Loucy (cell line): ENCODE measurements around the gene MAPK14.

ENCODE experiments used
- H2AFZ ChIP-seq: fragments of 200-600 bp; sonication (generic); 2 replicates; pipeline ENCODE4 v1.6.0; 2016; ENCODE audit warnings: antibody characterized with exemption, mild to moderate bottlenecking, low read length, moderate library complexity
- H3F3A ChIP-seq: fragments of 200-600 bp; 2 replicates; pipeline ENCODE4 v1.6.0; 2016; ENCODE audit warnings: antibody characterized with exemption, low read depth, mild to moderate bottlenecking
- H3K27me3 ChIP-seq: fragments of 200-600 bp; sonication (generic); 2 replicates; pipeline ENCODE4 v1.6.1; 2014; ENCODE audit warnings: low read length, mild to moderate bottlenecking; ENCODE audit not compliant: insufficient read depth, poor library complexity, severe bottlenecking
- H3K36me3 ChIP-seq: fragments of 200-600 bp; sonication (generic); 2 replicates; pipeline ENCODE4 v1.6.1; 2016; ENCODE audit warnings: low read length; ENCODE audit not compliant: insufficient read depth
- H3K4me1 ChIP-seq: fragments of 200-600 bp; sonication (generic); 2 replicates; pipeline ENCODE4 v1.5.1; 2014; ENCODE audit warnings: low read length, mild to moderate bottlenecking; ENCODE audit not compliant: insufficient read depth, poor library complexity, severe bottlenecking
- H3K4me2 ChIP-seq: fragments of 200-600 bp; sonication (generic); 2 replicates; pipeline ENCODE4 v1.6.0; 2014; ENCODE audit warnings: antibody characterized with exemption, low read length, low read depth, mild to moderate bottlenecking; ENCODE audit not compliant: poor library complexity, severe bottlenecking
- H3K4me3 ChIP-seq: fragments of 200-600 bp; sonication (generic); 2 replicates; pipeline ENCODE4 v1.5.1; 2014; ENCODE audit warnings: low read length, mild to moderate bottlenecking, mixed read lengths; ENCODE audit not compliant: poor library complexity, severe bottlenecking
- H3K79me2 ChIP-seq: fragments of 200-600 bp; sonication (generic); 2 replicates; pipeline ENCODE4 v1.6.1; 2014; ENCODE audit warnings: low read length; ENCODE audit not compliant: insufficient read depth
- H3K9ac ChIP-seq: fragments of 200-600 bp; sonication (generic); 2 replicates; pipeline ENCODE4 v1.6.0; 2014; ENCODE audit warnings: mild to moderate bottlenecking, low read depth, low read length, moderate library complexity; ENCODE audit not compliant: poor library complexity, severe bottlenecking
- H3K9me2 ChIP-seq: fragments of 200-600 bp; sonication (generic); replicated peaks from 2 replicates; pipeline ENCODE4 v1.6.1; 2016; ENCODE audit warnings: low read depth, low read length, mixed read lengths
- H3K9me3 ChIP-seq: fragments of 200-600 bp; sonication (generic); 2 replicates; pipeline ENCODE4 v1.6.1; 2014; ENCODE audit warnings: mild to moderate bottlenecking, antibody characterized with exemption, low read length, low read depth; ENCODE audit not compliant: insufficient read depth
- H4K20me1 ChIP-seq: fragments of 200-600 bp; sonication (generic); 2 replicates; pipeline ENCODE4 v1.6.0; 2014; ENCODE audit warnings: antibody characterized with exemption, low read length, mild to moderate bottlenecking; ENCODE audit not compliant: insufficient read depth, poor library complexity, severe bottlenecking
- CTCF ChIP-seq: fragments of 200-600 bp; sonication (generic); conservative IDR thresholded peaks from 2 replicates; pipeline ENCODE4 v1.5.1; 2014; ENCODE audit warnings: mild to moderate bottlenecking, antibody characterized with exemption, low read length
- EZH2phosphoT487 ChIP-seq: fragments of 200-600 bp; IDR thresholded peaks from 2 replicates; pipeline ENCODE4 v1.6.1; 2018; ENCODE audit warnings: antibody characterized with exemption, mild to moderate bottlenecking, moderate library complexity, borderline replicate concordance

Gene MAPK14

GRCh38 chr6:36028088-36028876 is 674 bp downstream of the MAPK14 start:
- Histone ChIP-seq H3K9me3 (no peaks in the 10 kb centered on the region), H3F3A (peaks cover 10% of the 10 kb centered on the region), H3K36me3 (no peaks in the 10 kb centered on the region), H2AFZ (no peak overlapping the region), H3K4me3 (peak overlapping the region; percentile 85), H3K9ac (peak overlapping the region; percentile 100), H3K4me2 (peak overlapping the region; percentile 85), H3K27me3 (peaks cover 9% of the 10 kb centered on the region), H3K4me1 (peaks cover 20% of the 10 kb centered on the region), H4K20me1 (peaks cover 53% of the 10 kb centered on the region), H3K79me2 (peaks cover 57% of the 10 kb centered on the region), H3K9me2 (no peaks in the 10 kb centered on the region)
- no peak for TF ChIP-seq CTCF
- TF ChIP-seq EZH2phosphoT487: no peak

GRCh38 chr6:36028877-36029324 is 1.3 kb downstream of the MAPK14 start:
- Histone ChIP-seq H3K36me3 (no peaks in the 10 kb centered on the region), H3K9ac (peak overlapping the region; percentile 100), H2AFZ (no peak overlapping the region), H3K4me1 (peaks cover 25% of the 10 kb centered on the region), H3K27me3 (peaks cover 9% of the 10 kb centered on the region), H3K79me2 (peaks cover 64% of the 10 kb centered on the region), H3K9me3 (no peaks in the 10 kb centered on the region), H3K4me2 (peak overlapping the region; percentile 85), H3K9me2 (no peaks in the 10 kb centered on the region), H3K4me3 (peak overlapping the region; percentile 85), H3F3A (peaks cover 10% of the 10 kb centered on the region), H4K20me1 (peaks cover 59% of the 10 kb centered on the region)
- no peak for TF ChIP-seq CTCF

GRCh38 chr6:36029464-36029863 is 1.9 kb downstream of the MAPK14 start:
- H3K4me3 ChIP-seq: peak overlapping the region; percentile 85
- peak overlapping the region; percentile 85 for H3K4me2 ChIP-seq
- H3K79me2 ChIP-seq: peaks cover 69% of the 10 kb centered on the region
- H3K9ac ChIP-seq: peak overlapping the region; percentile 100
- H2AFZ ChIP-seq: no peak overlapping the region
- no peaks in the 10 kb centered on the region for H3K9me2 ChIP-seq
- peaks cover 10% of the 10 kb centered on the region for H3F3A ChIP-seq
- peaks cover 9% of the 10 kb centered on the region for H3K27me3 ChIP-seq
- no peaks in the 10 kb centered on the region for H3K36me3 ChIP-seq
- no peaks in the 10 kb centered on the region for H3K9me3 ChIP-seq
- peaks cover 65% of the 10 kb centered on the region for H4K20me1 ChIP-seq
- H3K4me1 ChIP-seq: peaks cover 29% of the 10 kb centered on the region
- TF ChIP-seq CTCF: no peak
